DLD1 (cell line): ENCODE measurements around the gene KIF6.

Experiments
- in situ Hi-C: cut with HindIII; loops from 2 replicates; pipeline ENCODE4 v1.10.0; 2017; ENCODE audit warnings: low sequenced_read_pairs

Gene KIF6

GRCh38 chr6:39333644-39334438 lies 391.4 kb downstream of the KIF6 start:
- in situ Hi-C loops = no loop called here

- in situ Hi-C loops = no loop called here
These were observed 394.7 kb downstream of the KIF6 start for GRCh38 chr6:39330476-39330875.

GRCh38 chr6:39330057-39330456 lies 395.2 kb downstream of the KIF6 start:
- in situ Hi-C loops = no loop called here

GRCh38 chr6:39328066-39328465 lies 397.1 kb downstream of the KIF6 start:
- in situ Hi-C loops = no loop called here

- in situ Hi-C loops = no loop called here
These were observed 397.7 kb downstream of the KIF6 start for GRCh38 chr6:39327507-39327906.

- in situ Hi-C loops = no loop called here
These were observed 402.8 kb downstream of the KIF6 start, which contains the start of gene KCNK16 for GRCh38 chr6:39322306-39322850. KCNK16 (minus strand) TSS chr6:39322702; CDS start chr6:39322540, 162 bp downstream.

- in situ Hi-C loops = no loop called here
These were observed 403.4 kb downstream of the KIF6 start for GRCh38 chr6:39321761-39322160.

GRCh38 chr6:39320363-39320984 lies 404.7 kb downstream of the KIF6 start:
- in situ Hi-C loops = no loop called here

- in situ Hi-C loops = no loop called here
These were observed 405.4 kb downstream of the KIF6 start for GRCh38 chr6:39319621-39320362.

- in situ Hi-C loops = no loop called here
These were observed 408.0 kb downstream of the KIF6 start for GRCh38 chr6:39317256-39317655.

GRCh38 chr6:39314273-39314795 lies 410.9 kb downstream of the KIF6 start, which contains the start of gene KCNK17:
KCNK17 (minus strand) TSS chr6:39314419; CDS start chr6:39314320, 99 bp downstream.
- in situ Hi-C loops = no loop called here

GRCh38 chr6:39313526-39314272 lies 411.5 kb downstream of the KIF6 start:
- in situ Hi-C loops = no loop called here

GRCh38 chr6:39312912-39313525 lies 412.2 kb downstream of the KIF6 start:
- in situ Hi-C loops = no loop called here

- in situ Hi-C loops = no loop called here
These were observed 414.7 kb downstream of the KIF6 start for GRCh38 chr6:39310542-39310941.

- in situ Hi-C loops = no loop called here
These were observed 415.2 kb downstream of the KIF6 start for GRCh38 chr6:39309942-39310531.

GRCh38 chr6:39307462-39307861 lies 417.7 kb downstream of the KIF6 start:
- in situ Hi-C loops = no loop called here

- in situ Hi-C loops = no loop called here
These were observed 420.3 kb downstream of the KIF6 start for GRCh38 chr6:39304951-39305350.

- in situ Hi-C loops = no loop called here
These were observed 421.6 kb downstream of the KIF6 start for GRCh38 chr6:39303425-39304153.
